SK-N-DZ (cell line): ENCODE results near the gene RBM11. TPM values are rescaled to one million over a fixed set of nuclear protein-coding genes. Genes with fewer than 3 reads are reported as not detected.

ENCODE experiments used
- DNase-seq: peaks from one replicate; pipeline ENCODE4 v3.0.0-alpha.2; 2015; ENCODE audit warnings: low spot score
- polyA plus RNA-seq, 2 experiments: library from polyadenylated mRNA; depleted of rRNA; stranded (reverse); fragments of >200 nt; gene quantifications; 2 replicates each; pipeline ENCODE4 v1.2.3, GENCODE V29; 2014

Gene RBM11, protein sequence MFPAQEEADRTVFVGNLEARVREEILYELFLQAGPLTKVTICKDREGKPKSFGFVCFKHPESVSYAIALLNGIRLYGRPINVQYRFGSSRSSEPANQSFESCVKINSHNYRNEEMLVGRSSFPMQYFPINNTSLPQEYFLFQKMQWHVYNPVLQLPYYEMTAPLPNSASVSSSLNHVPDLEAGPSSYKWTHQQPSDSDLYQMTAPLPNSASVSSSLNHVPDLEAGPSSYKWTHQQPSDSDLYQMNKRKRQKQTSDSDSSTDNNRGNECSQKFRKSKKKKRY
- 0.15 TPM in 1 of 2 replicates, not detected in the other for polyA plus RNA-seq (2014; cell fraction: cytosol; rRNA removed)
- 0.44 and 2.8 TPM in 2 replicates for polyA plus RNA-seq (2014; cell fraction: nucleus; rRNA removed)

GRCh38 chr21:14215971-14216641, at the start of gene RBM11:
Gene RBM11, plus strand, starts transcription at chr21:14216157. Its CDS starts 30 bp downstream, at chr21:14216187.
- peak; percentile 68 for DNase-seq

DNA sequence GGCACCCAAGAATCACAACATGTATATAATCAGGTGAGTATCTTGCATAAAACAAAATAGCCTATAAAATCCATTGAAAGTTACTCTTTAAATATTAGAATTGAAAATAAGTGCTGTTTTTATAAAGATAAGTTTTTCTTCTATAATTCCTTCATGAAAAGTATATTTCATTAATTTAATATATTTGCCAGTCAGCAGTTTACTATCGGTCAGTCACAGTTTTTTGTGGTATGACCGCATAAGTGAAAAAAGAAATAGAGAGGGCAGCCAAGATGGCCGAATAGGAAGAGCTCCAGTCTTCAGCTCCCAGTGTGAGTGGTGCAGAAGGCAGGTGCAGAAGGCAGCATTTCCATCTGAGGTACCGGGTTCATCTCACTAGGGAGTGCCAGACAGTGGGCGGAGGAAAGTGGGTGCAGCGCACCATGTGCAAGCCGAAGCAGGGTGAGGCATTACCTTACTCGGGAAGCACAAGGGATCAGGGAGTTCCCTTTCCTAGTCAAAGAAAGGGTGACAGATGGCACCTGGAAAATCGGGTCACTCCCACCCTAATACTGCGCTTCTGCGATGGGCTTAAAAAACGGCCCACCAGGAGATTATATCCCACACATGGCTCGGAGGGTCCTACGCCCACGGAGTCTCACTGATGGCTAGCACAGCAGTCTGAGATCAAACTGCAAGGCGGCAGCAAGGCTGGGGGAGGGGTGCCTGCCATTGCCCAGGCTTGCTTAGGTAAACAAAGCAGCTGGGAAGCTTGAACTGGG, 49.3 kb upstream of the RBM11 start:
- DNase-seq = peak; percentile 11

DNA sequence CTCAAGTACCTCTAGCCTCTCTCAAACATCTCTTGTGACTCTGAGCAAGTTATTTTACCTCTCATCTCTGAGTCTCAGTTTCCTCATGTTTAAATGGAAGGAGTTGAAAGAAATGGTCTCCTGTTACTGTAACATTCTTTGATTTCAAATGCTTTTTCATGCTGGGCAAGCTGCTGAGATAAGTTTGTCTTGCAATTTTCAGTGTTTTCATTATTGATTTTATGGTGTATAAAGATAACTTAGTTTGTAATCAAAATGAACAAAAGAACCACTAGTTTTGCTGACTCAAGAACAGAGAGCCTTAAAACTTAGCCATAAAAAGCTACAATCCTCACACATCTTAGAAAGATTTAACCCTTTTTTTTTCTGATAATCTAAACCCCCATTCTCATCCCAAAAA, 9.7 kb upstream of the RBM11 start:
- DNase-seq = no peak

DNA sequence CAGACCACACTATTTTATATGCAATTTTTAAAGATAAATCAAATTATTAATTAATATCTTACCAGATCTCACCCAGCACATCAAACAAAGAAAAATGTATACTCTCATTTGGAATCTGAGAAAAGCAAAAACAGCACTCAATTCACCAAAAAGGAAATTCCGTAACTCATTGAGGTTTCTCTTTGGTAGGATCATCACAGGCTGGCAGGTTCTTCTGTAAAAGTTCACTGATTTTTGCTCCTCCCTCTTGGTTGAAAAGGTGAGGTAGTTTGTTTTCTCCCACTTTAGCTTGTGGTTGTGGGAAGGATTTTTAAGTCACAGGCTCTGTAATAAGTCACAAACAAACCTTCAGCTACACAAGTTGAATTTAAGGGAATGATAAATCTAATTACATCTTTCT, 5.2 kb upstream of the RBM11 start, which contains the start of gene LIPI:
Gene LIPI (minus strand): TSS at position 218 of the 400 bp plus-strand sequence. CDS start 110 bp downstream, at position 108.
- DNase-seq = no peak

DNA sequence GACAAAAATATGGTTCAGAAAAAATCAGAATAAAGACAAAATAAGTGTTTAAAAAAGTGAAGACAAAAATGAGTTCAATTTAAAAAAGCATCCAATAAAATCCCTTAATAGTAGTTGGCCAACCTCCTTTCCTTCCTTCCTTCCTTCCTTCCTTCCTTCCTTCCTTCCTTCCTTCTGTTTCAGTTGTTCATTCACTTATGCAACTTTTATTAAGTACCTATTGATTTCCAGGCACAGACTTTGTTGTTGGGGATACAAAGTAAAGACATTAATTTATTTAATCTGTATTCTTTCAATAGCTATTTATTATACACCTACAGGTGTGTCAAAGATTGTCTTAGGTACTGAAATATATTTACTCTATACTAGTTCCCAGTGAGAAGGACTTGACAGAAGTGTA, 2.8 kb upstream of the RBM11 start:
- no peak for DNase-seq

GRCh38 chr21:14223365-14223764, 7.4 kb downstream of the RBM11 start:
- DNase-seq = no peak

DNA sequence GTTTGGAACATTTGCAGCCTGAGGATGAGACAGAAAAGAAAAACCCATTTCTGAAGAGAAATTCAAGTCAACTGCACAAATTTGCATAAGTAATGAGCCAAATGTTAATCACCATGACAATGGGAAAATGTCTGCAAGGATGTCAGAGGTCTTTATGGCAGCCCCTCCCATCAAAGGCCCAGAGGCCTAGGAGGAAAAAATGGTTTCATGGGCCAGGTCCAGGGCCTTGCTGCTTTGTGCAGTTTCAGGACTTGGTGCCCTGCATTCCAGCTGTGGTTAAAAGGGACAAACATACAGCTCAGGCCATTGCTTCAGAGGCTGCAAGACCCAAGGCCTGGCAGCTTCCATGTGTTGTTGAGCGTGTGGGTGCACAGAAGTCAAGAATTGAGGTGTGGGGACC, 13.4 kb downstream of the RBM11 start:
- DNase-seq = no peak

GRCh38 chr21:14235101-14235500, 19.1 kb downstream of the RBM11 start:
- DNase-seq = no peak

DNA sequence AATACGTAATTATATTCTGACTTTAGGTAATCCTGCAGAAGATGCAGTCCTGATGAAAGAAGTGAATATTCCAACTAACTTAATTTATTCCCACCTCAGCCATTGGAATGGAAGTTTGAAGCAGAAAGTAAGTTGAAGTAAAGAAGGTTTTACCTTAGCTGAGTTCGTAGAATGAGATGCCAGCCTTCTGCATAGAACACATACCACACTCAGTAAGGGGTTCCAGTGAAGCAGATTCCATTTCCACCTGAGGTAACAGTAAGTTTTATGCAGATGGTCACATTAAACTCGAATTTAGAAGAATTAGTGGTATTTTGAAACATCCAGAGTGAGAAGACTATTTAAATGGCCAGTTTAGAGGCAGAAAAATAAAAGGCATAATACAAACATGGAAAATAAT, 20.2 kb downstream of the RBM11 start:
- no peak for DNase-seq

DNA sequence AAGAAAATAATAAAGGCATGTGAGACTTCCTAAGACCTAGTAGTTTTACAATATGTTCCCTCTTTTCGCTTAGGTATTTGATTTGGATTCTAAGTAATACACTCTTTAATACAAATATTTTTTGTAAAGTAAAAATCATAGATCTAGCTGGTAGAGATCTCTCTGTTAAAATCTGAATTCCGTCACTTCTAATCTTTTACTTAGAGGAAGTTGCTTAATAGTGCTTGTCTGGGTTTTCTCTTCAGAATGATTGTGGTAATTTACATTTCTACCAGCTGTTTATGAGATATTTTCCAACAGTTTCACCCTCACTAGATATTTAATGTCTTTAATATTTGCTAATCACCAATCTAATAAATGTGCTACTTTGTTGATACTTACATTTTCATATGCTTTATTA, 23.3 kb downstream of the RBM11 start:
- no peak for DNase-seq

DNA sequence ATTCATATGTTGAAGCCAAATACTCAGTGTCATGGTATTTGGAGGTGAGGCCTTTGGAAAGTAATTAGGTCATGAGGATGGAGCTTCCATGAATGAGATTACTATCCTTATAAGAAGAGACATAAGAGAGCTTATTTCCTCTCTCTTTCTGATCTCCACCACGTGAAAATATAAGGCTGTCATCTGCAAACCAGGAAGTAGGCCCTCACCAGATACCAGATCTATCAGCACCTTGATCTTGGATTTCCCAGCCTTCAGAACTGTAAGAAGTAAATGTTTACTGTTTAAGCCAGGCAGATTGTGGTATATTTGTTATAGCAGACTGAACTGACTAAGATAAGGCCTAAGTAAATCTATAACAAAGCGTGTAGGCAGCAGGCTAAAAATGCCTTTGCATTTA, 25.3 kb downstream of the RBM11 start:
- no peak for DNase-seq

- no peak for DNase-seq
Measured at GRCh38 chr21:14243461-14243860, 27.5 kb downstream of the RBM11 start.

DNA sequence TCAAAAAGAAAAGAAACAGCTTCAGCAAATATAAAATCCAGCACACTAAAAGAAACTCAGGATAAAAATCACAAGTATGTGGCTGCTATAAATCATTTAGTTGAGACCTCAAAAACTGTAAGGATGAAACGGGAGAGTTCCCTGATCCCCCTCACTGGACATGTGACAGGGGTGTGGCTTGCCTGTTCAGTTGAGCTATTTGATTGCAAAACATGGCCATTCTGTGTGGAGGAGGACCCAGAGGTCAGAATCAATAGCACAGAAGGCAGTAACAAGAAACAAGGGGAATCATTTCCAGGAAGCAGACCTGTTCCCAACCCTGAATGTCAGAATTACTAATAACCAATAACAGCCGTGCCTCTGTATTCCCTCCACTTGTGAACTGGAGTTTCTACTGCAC, 27.9 kb downstream of the RBM11 start:
- no peak for DNase-seq

DNA sequence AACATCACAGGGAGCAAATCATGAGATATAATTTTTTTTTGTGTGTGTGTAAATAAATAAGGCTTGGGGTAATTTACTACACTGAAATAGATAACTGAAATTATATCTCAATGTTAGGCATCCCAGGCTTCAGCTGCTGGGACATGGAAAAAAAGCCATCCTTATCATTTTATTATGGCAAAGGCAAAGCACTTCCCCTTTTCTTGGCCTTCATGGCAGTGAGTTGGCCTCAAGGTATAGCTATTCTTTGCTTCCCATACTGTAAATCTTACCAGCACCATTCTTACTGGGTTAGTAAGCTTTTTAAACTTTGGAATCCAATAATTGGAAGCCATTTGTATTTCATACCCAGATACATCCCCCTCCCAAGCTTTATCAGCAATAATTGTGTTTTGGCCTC, 29.0 kb downstream of the RBM11 start:
- DNase-seq = no peak

DNA sequence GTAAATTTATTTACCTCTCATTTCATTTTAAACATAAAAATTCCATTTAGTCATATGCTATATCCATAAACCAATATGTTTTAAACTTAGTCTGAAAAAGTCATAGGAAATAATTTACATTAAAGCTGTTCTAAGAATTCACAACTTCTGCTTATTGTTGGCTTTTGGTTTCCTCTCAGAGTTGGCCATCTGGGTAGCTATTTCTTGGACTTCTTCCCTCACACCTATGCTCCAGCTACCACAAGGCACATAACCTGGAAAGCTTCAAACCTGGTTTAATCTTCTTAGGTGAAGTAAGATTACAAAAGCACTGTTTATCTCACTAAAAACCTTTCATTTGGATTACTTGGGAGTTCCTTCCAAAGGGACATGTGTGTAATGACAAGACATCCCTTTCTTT, 29.8 kb downstream of the RBM11 start:
- no peak for DNase-seq

- DNase-seq = no peak
Measured at GRCh38 chr21:14251336-14251735, 35.4 kb downstream of the RBM11 start.

DNA sequence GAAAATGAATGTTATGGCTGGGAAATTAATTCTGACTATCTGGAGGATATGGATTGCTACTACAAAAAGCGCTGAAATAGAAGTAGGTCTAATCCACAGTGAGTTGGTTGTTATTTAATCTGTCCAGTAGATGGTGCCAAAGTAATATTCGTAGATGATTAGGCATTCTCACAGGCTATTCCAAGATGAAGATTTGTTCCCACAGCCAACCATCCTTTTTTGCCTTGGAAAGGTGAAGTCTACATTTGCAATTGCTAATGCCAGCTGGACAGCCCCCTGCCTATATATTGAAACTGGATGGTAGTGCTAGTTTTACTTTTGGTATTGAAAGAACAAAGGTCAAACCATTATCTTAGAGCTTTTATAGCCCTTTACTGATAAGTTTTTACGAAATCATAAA, 43.8 kb downstream of the RBM11 start:
- peak; percentile 61 for DNase-seq

DNA sequence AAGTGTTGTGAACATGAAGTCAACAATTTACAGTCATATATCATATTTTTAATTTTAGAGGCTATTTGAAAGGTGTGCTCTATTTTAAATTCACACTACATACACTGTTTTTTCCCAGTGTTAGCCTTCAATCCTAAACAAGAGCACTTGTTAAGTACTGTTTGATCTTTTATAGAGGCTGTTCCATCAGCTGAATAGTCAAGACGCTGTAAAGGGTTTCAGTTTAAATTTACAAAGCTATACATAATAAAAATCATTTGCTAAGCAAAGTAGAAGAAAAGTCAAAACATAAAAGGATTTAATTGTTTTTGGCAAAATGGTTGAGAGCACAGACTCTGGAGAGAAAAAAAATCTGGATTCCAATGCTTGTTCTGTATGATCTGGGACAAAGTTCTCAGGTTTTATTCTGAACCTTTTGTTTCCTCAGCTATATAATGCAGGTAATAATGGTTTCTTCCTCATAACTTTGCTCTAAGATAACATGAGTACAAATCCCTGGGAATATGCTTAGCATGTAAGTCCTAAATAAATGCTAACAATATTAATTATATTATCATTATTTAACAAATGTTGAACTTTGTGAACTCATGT, 44.3 kb downstream of the RBM11 start:
- no peak for DNase-seq

- no peak for DNase-seq
Measured at GRCh38 chr21:14262039-14262438, 46.1 kb downstream of the RBM11 start.

DNA sequence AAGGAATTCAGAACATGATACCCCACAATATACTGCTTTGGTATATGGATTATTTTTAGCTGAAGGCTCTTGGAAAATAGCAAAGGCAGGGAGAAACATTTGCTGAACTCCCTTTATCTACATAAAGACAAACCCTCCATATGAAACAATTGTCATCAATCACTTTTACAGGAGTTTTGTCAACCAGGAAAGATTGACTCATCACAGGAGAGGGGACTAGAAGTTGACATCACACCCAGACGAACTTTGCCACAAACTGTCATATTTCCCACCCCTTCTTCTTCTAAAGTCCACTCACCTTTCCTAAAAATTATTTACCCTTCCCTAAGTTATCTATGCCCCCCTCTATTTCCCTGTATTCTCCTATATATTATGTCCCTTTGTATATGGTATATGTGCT, 47.9 kb downstream of the RBM11 start:
- no peak for DNase-seq

DNA sequence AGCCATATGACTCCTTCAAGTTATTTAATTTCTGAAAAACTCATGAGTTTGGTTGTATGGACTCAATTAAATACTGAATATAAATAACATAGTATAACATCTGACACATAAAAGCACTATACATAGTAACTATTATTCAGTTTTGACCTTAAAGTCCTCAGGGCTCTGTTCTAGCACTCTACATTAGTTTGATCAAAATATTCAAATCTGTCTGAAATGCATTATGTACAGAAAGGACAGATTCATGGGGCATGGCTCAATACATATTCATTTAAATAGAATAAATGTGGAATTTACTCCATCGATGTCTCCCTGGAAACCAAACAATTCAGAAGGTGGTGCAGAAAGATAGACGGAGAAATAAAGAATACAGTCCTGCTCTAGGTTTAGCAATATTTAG, 49.1 kb downstream of the RBM11 start:
- no peak for DNase-seq

GRCh38 chr21:14267076-14267475, 51.1 kb downstream of the RBM11 start:
- no peak for DNase-seq
